Measurements from ENCODE around the gene ITGB4.

ITGB4 gene

GRCh38 chr17:75697651-75698291, 23.5 kb upstream of the ITGB4 start:
- DNase-seq (ENCODE audit: low spot score), result no peak

DNA sequence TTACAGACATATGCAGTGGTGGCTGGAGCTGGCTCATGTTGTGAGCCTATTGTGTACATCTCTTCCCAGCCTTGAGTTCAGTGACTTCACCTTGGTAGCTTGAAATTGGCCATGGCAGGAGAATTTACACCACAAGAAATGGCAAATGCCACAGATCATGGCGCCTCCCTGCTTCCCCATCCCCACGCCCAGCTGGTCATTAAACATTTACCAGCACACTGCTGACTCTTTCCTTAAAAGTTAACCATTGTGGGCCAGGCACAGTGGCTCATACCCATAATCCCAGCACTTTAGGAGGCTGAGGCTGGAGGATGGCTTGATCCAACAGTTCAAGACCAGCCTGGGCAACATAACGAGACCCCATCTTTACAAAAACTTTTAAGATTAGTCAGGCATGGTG, 22.6 kb upstream of the ITGB4 start:
- DNase-seq (ENCODE audit: low spot score), result no peak

DNA sequence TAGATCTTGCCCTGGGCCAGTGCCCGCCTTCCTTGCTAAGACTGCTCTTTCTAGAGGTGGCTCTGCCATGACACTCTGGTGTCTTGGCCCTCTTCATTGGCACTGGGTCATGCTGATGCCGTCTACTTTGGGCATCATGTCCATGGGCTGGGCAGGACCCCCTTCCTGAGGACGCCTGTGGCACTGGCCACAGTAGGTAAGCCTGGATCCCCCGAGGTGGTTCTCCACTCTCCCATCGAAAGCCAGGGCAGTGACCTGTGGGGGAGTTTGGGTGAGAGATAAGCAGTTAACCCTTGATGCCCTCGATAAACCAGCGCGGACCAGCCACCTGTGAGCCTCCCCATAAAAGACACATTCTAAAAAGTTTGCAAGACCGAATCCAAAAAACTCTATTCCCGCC, 20.0 kb upstream of the ITGB4 start:
- DNase-seq (ENCODE audit: low spot score), result no peak

GRCh38 chr17:75703191-75703590, 18.1 kb upstream of the ITGB4 start:
- DNase-seq (ENCODE audit: low spot score), result no peak

DNA sequence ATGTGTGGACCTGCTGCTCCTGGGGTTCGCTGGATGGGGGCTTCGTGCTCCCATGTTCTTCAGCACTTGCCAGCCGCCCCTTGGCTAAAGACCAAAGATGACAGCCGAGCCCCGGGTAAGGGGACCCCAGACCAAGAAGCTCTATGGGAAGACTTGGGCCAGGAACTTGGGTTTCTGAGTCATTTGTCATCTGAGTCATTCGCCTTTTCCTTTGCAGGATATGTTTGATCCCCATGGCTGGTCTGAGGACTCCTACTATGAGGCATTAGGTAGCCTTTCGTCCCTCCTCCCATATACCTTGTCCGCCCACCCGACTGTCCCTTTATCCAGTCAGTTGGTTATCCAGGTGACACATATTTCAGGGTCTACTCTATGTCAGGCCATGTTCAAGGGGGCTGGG, 17.7 kb upstream of the ITGB4 start:
- DNase-seq (ENCODE audit: low spot score), result no peak

- no peak for DNase-seq (ENCODE audit: low spot score)
Observed at GRCh38 chr17:75704963-75705875, 16.0 kb upstream of the ITGB4 start.

DNA sequence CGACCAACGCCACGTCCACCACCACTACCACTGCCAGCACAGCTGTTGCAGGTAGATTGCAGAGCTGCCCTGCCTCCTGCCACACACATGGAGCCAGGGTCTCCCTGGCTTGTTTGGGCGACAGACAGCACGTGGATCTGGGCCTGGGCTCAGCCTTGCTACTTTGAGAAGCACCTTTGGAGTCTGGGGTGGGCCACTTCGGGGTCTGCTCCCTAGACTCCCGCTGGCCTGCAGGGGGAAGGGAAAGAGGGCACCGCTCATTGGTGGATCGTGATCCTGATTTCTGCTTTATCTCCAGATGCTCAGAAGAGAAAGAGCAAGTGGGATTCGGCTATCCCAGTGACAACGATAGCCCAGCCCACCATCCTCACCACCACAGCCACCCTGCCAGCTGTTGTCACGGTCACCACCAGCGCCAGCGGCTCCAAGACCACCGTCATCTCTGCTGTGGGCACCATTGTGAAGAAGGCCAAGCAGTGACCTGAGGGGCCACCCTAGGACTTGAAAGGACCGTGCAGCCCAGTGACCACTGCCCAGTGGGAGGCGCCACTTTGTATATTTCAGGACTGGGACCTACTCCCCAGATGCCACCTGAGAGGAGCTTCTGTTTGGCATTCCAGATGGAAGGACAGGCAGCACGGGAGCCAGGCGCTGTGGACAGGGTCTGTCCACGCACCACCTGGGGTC, 15.1 kb upstream of the ITGB4 start:
- no peak for DNase-seq (ENCODE audit: low spot score)

- DNase-seq (ENCODE audit: low spot score), result no peak
Observed at GRCh38 chr17:75707079-75707571, 14.1 kb upstream of the ITGB4 start.

DNA sequence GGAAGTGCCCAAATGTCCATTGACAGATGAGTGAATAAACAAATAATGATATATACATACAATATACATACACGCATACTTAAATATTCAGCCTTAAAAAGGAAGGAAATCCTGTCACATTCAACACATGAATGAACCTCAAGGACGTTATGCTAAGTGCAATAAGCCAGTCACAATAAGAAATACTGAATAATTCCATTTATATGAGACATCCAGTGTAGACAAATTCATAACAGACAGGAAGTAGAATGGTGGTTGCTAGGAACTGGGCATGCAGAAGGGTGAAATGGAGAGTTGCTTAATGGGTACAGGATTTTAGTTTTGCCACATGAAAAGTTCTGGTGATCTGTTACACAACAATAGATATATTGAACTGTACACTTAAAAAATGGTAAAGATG, 8.8 kb upstream of the ITGB4 start:
- DNase-seq (ENCODE audit: low spot score), result no peak

DNA sequence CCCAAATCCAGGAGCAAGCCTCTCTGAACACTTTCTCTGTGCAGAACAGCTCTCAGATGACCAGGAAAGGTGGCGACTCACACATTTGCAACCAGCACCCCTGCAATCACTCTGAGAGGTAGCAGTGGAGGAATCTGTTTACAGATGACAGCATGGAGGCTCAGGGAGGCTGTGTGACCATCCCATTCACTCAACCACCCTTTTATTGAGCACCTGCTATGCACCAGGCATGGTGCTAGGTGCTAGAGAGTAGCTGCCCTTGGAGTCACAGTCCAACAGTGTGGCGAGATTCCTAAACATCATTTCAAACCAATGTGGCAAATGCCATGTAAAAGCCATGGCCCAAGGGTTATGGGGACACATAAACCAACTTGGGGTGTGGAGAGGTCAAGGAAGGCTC, 1.5 kb upstream of the ITGB4 start:
- DNase-seq (ENCODE audit: low spot score), result no peak

DNA sequence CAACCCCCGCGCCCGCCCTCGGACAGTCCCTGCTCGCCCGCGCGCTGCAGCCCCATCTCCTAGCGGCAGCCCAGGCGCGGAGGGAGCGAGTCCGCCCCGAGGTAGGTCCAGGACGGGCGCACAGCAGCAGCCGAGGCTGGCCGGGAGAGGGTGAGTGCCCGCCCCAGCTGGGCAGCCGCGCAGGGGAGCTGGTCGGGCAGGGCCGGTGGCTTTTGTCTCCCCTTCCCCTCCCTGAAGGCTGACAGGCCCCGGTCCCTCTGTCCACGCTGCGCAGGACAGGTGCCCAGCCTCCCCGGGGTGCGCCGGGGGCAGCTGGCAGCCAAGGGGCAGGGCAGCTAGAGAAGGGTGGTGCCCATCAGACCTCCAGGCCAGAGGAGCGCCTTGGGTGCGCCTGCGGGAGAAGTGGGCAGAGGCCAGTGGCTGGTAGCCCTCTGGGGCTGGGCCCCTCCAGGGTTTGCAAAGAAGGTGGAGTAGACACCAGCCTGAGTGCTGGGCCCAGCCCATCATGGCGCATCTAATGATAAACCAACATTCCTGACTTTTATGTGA, 278 bp downstream of the ITGB4 start:
- DNase-seq (ENCODE audit: low spot score), result no peak

DNA sequence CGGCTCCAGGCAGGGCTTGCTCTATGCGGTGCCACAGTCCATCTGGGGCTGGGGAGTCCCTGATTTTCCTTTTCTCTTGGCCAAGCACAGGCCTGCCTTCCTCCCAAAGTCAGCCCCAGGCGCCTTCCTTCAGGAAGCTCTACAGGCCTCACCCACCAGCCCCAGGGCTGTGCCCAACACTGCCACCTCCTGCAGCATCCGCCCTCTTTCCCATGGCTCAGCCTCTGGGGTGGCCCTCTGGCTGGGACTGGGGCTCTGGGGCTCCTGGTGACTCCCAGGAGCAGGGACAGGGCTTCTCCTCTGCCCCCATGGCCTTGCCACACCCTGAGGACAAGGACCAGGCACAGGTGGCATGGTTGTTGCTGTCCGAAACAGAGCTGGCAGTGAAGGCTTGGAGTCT, 817 bp downstream of the ITGB4 start:
- no peak for DNase-seq (ENCODE audit: low spot score)

DNA sequence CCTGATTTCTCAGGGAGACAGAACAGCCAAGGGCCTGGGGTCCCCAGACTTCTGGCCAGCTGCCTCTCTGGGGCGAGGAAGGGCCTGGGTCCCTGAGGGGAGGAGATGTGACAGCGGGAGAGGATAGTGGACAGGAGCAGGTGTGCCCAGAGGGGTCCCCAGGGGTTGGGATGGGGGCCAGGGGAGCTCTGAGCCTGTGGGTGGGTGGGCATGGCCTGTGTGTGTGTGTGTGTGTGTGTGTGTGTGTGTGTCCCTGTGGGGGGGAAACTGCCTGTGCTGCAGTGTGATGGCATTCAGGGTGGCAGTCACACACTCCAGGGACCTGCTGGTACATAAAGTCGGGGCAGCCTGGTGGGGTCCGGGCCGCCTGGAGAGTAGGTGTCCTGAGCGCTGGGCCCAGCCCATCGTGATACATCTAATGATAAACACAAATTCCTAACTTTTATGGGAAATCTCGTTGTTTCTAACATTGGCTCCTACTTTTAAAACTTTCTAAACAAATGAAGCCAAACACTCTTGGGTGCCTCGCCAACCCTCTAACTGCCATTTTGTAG, 1.4 kb downstream of the ITGB4 start:
- DNase-seq (ENCODE audit: low spot score), result no peak

DNA sequence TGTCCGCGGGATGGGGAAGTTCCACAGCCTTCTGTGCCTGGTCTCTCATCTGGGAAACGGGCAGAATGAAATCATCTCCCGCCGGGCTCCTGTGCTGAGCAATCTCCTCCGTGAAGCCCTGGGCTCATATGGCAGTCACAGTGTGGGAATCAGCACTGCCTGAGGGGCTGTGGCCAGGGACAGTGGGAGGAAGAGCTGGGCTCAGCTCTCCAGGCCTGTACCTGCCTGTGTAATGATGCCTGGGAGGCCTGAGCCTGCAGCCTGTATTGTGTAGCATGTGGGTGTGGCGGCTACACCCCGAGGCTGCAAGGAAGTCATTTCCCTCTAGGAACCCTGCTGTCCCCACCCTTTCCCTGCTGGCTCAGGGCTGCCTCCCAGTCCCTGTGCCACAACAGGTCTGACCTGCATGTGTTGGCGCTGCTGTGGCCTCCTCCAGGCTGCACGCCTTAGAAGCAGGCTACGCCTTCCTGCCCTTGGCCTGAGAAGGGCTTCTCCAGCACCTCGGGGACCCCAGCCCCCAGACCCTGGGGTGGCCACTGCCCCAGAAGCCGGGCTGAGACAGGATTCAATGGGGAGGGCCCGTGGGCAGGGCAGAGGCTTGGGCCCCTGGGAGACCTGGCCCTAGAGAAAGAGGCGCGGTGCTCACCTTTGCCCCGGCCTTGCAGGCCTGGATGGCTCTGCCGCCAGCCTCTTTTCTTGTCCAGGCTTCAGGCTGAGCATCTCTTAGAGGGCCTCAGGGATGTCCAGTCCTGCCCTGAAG, 2.1 kb downstream of the ITGB4 start:
- DNase-seq (ENCODE audit: low spot score), result no peak

DNA sequence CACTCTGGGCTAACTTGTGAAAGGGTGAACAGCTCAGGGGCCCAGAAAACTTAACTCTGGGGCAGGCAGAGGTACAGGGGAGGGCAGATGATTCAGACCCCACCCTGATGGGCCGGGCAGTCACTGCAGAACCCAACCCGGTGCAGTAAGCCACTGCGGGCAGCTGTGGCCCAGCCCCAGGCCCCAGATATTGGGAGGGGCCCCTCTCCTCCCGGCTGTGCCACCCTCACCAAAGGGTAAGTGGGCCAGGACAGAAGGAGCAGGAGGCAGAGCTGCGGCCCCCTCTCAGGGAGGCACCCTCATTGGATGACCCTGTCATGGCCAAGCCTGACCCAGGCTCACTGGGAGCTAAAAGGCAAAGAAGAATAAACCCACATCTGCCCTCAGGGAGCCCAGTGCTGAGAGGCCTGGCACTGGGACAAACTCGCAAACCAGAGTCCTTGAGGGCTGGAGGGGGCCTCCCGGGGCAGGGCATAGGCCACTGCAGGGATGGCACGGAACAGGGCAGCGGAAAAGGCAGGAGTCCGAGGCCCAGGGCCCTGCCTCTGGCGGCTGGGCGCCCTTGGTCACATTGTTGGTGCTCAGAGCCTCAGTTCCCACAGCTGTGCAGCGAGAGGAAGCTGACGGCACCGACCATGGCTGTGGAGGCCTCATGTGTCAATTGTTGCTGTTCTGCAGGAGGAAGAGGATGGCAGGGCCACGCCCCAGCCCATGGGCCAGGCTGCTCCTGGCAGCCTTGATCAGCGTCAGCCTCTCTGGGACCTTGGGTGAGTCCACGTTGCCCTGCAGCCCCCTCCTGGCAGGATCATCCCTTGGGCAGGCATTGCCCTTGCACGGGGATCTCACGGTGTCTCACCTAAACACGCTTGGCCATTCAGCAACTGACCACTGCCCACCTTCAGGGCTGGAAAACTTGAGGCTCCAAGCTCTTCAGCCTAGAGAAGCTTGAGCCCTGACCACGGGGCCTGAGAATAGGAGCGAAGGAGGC, 3.1 kb downstream of the ITGB4 start:
- no peak for DNase-seq (ENCODE audit: low spot score)

DNA sequence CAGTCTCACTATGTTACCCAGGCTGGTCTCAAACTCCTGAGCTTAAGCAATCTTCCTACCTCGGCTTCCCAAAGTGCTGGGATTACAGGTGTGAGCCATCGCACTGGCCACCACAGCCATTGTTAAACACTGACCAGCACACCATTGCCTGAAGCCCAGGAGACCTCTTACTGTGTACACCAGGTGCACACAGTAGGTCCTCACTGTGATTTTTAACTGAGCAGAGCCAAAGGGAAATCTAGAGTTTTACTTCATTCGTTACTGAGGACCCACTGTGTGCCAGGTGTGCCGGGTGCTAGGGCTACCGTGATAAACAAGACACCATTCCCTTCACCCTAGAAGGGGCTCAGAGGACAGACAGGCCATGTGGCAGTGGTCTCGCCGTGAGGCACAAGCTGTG, 4.2 kb downstream of the ITGB4 start:
- DNase-seq (ENCODE audit: low spot score), result no peak

DNA sequence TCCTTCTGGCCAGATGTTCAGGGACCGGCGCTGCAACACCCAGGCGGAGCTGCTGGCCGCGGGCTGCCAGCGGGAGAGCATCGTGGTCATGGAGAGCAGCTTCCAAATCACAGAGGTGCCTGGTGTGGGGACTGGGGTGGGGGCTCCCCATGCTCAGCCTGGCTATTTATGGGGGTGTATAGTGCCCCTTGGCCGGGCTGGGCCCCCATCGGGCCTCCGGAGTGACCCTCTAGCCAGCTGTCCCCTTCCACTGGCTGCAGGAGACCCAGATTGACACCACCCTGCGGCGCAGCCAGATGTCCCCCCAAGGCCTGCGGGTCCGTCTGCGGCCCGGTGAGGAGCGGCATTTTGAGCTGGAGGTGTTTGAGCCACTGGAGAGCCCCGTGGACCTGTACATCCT, 6.1 kb downstream of the ITGB4 start:
- no peak for DNase-seq (ENCODE audit: low spot score)

- no peak for DNase-seq (ENCODE audit: low spot score)
Observed at GRCh38 chr17:75729351-75729750, 8.1 kb downstream of the ITGB4 start.

GRCh38 chr17:75730065-75730464, 8.8 kb downstream of the ITGB4 start:
- no peak for DNase-seq (ENCODE audit: low spot score)

GRCh38 chr17:75731086-75731715, 9.9 kb downstream of the ITGB4 start:
- DNase-seq (ENCODE audit: low spot score), result no peak
